Activated naive CD4-positive, alpha-beta T cell treated with anti-CD3 and anti-CD28 coated beads, Interleukin-2, amount 10 ng/mL, durations not matched to agents 5 hours and 36 hours (primary cell): Measurements from ENCODE around the gene TP53I11. TPM values are rescaled to one million over a fixed set of nuclear protein-coding genes. Genes with fewer than 3 reads are reported as not detected.

Experiments
- total RNA-seq, 2 experiments: library from RNA; stranded (reverse); gene quantifications; one replicate each; pipeline ENCODE4 v1.2.3, GENCODE V29; 2021

The TP53I11 gene, protein sequence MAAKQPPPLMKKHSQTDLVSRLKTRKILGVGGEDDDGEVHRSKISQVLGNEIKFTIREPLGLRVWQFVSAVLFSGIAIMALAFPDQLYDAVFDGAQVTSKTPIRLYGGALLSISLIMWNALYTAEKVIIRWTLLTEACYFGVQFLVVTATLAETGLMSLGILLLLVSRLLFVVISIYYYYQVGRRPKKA
- 1 to 10 TPM in 1 of 2 experiments, under 1 TPM in 1; 0.91 to 1.3 TPM for total RNA-seq

GRCh38 chr11:44950625-44951476 lies at the start of gene TP53I11:
TP53I11 (minus strand) TSS chr11:44950883; CDS start chr11:44938335, 12,548 bp downstream.

Other genes with a start within 250 kb of the TP53I11 start
- gene TSPAN18, start 223.9 kb downstream of the TP53I11 start, total RNA-seq = 10 to 100 TPM; 66.7 to 67.5 TPM
- gene PRDM11, start 195.8 kb upstream of the TP53I11 start, total RNA-seq = 1 to 10 TPM; 1.4 to 2.6 TPM